Measurements from ENCODE around the gene KRT72.

Gene KRT72

DNA sequence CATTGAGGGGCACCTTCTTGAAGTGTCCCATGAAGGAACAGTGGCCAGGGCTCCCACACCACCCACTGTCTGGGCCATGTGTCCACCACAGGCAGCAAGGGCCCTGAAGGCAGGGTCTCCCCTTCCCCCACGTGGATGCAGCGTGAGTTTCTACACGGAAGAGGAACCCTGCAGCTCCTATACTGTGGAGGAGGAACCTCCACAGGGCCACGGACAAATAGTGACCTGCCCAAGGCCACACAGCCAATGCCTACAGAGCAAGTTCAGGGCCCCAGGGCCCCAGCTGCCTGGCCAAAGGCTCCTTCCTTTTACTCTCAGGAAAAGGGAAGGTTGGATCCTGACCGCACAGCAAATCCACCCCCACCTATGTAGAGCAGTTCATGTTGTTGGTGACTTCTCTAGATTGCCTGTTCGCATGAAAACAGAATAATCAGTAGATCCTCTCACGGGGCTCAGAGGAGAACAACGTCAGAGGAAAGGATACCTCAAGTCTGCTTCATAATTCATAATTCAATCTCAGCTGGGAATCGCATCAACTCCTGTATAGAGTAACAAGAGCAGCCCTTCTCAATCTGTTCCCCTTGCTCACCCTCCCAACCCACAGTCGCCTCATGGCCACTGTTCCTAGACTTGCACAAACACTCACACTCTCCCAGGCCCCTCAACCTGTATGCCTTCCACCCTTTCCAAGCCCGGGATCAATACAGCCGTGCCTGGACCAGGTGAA is 28.2 kb upstream of the KRT72 start:
- FAIRE-seq: no peak

DNA sequence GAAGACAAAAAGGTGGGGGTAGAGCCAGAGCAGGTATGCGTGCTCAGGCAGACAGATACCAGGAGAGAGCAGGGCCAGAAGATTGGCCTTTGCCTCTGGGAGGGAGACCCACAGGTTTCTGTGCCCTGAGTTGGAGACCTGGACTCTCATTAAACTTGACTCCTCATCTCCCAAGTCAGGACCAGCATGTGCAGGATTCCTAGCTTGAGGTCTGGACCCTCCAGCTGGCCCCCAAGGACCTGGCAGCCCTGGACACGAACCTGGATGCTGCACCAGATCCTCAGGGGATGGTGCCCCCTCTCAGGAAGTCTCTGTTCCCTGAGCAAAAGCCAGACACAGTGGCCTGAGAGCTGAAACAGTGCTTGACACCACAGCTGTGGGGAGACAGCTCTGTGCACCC is 27.6 kb upstream of the KRT72 start:
- no peak for FAIRE-seq

- no peak for FAIRE-seq
These were observed 26.8 kb upstream of the KRT72 start for GRCh38 chr12:52628111-52628507.

GRCh38 chr12:52627395-52628110 is 26.3 kb upstream of the KRT72 start:
- FAIRE-seq: no peak

- FAIRE-seq: no peak
These were observed 21.1 kb upstream of the KRT72 start for GRCh38 chr12:52622349-52622748.

GRCh38 chr12:52618866-52619265 is 17.6 kb upstream of the KRT72 start:
- FAIRE-seq: no peak

DNA sequence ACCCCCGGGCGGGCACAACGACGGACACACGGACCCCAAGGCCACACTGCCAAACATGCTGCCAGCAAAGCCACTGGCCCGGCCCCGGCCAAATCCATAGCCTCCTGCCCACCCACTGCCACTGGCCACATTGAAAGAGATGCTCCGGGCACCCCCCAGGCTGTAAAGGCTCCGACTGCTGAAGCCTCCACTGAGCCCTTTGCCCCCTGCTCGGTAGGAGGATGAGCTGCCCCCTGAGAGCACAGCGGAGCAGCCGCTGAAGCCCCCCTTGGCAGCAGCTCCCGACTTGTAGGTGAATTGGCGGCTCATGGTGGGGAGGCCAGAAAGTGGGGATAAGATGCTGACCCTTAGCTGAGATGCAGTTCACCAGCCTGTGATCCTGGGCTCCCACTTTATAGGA is 17.0 kb upstream of the KRT72 start, which contains the start of gene KRT73:
KRT73 (minus strand) TSS at position 344 of the 400 bp plus-strand sequence; CDS start at position 309, 35 bp downstream.
- no peak for FAIRE-seq

GRCh38 chr12:52617403-52617785 is 16.1 kb upstream of the KRT72 start:
- FAIRE-seq: no peak

- no peak for FAIRE-seq
These were observed 15.6 kb upstream of the KRT72 start for GRCh38 chr12:52616680-52617402.

GRCh38 chr12:52615912-52616311 is 14.6 kb upstream of the KRT72 start:
- FAIRE-seq: no peak

DNA sequence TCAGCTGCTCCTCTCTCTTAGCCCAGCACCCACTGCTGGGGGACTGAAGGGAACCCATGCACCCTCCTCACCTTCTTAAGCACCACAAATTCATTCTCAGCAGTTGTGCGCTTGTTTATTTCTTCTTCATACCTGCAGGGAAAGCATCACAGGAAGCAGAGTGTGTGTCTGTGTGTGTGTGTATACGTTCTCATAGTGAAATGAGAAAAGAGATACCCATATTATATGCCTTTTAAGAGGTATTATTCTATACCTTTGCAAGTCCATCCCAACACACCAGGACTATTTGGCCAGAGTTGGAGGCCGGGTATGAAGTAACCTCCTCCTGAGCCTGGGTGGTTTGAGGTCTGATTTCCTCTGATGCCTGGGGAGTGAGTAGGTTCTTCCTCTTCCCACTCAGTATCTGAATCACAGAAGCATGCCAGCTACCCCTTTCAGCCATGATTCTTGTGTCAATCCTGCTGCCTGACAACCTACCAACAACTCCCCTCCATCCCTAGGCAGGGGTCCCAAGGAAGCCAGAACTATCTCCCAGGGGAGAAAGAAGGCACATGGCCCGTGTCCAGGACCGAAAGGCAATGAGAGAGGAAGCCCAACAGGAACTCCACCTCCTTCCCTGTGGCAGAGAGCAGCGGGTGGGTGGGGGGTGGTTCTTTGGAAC is 14.1 kb upstream of the KRT72 start:
- FAIRE-seq: no peak

DNA sequence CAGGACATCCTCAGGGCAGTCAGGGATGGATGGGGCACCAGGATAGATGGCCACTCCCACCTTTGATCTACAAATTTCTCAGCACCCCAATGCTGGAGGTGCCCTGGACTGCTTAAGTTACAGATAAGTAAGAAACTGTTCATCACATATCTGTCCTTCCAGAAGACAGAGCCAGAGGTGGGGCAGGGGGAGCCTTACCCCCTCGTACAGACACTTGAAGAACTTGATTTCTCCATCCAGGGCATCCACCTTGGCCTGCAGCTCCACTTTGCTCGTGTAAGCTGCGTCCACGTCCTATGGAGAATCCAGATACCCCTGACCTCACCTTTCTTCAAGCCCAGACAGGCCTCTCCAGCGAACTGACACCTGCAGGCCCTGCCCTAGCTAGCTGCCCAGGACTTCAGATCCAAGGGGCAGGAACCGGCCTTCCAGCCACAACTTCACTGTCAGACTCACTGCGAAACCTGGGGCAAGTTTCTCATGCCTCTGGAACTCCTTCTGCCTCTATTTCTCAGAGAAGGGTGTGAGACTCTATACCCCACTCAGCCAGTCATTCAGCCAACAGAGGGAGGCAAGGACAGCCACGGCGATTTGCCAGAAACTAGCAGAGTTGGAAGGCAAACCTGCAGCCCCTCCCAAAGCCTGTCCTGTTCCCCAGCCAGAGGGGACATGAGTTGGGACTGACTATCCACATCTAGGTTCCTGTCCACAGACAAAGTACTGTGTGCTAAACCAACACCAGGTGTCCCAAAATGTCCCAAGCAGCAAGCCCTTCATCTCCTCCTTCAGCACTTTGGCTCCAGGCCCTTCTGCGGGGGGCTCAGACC is 13.3 kb upstream of the KRT72 start:
- no peak for FAIRE-seq

- no peak for FAIRE-seq
These were observed 12.2 kb upstream of the KRT72 start for GRCh38 chr12:52613384-52614030.

GRCh38 chr12:52612431-52613383 is 11.4 kb upstream of the KRT72 start:
- no peak for FAIRE-seq

- no peak for FAIRE-seq
These were observed 9.8 kb upstream of the KRT72 start for GRCh38 chr12:52611080-52611468.

GRCh38 chr12:52608826-52609630 is 7.8 kb upstream of the KRT72 start:
- no peak for FAIRE-seq

GRCh38 chr12:52608161-52608560 is 6.9 kb upstream of the KRT72 start:
- FAIRE-seq: no peak

- no peak for FAIRE-seq
These were observed 6.1 kb upstream of the KRT72 start for GRCh38 chr12:52607314-52607713.

GRCh38 chr12:52606581-52607218 is 5.4 kb upstream of the KRT72 start:
- no peak for FAIRE-seq
